ENCODE results near the gene RPA3. TPM values are rescaled to one million over a fixed set of nuclear protein-coding genes. Genes with fewer than 3 reads are reported as not detected.

The RPA3 gene
- total RNA-seq, 1 experiment from 2014 or later: 55.2 TPM

- H3K4me1 ChIP-seq (replicated peaks): peaks cover 9% of the 10 kb centered on the region
- H3K9me3 ChIP-seq (replicated peaks): no peaks in the 10 kb centered on the region
- H3K4me3 ChIP-seq: no peak overlapping the region
- no peaks in the 10 kb centered on the region for H3K27me3 ChIP-seq (replicated peaks)
- DNase-seq (ENCODE audit: low read depth in 1 of 2, low spot score in 2 of 2): no peak
- no peak overlapping the region for H3K27ac ChIP-seq
- H3K36me3 ChIP-seq: no peaks in the 10 kb centered on the region
Measured at GRCh38 chr7:7710469-7710868, 7.9 kb downstream of the RPA3 start.

GRCh38 chr7:7709291-7709690 is 9.1 kb downstream of the RPA3 start:
- no peak overlapping the region for H3K27ac ChIP-seq
- H3K27me3 ChIP-seq (replicated peaks): no peaks in the 10 kb centered on the region
- H3K36me3 ChIP-seq: no peaks in the 10 kb centered on the region
- H3K9me3 ChIP-seq (replicated peaks): no peaks in the 10 kb centered on the region
- H3K4me1 ChIP-seq (replicated peaks): peaks cover 9% of the 10 kb centered on the region
- DNase-seq (ENCODE audit: low read depth in 1 of 2, low spot score in 2 of 2): no peak
- no peak overlapping the region for H3K4me3 ChIP-seq

DNA sequence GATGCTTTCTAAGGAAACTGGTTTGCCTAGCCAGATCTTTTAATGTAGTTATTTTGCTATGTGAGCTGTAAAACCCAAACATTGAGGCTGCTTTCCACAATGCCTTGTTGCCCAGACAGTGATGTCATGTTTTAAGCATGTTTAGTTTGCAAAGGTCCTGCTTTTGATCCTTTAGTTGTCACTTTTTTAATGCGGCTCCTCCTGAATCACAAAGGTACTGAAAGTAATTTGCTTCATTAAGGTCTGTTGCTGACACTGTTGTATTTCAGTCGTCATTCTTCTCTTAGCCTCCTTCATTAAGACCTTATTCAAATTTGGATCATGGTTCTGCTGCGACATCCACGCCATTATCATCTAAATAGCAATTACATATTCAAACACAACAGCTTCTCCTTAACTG is 10.6 kb downstream of the RPA3 start:
- DNase-seq (ENCODE audit: low read depth in 1 of 2, low spot score in 2 of 2): peak in 1 of 2 experiments; percentile 30
- H3K4me1 ChIP-seq (replicated peaks): peaks cover 9% of the 10 kb centered on the region
- H3K9me3 ChIP-seq (replicated peaks): no peaks in the 10 kb centered on the region
- H3K27me3 ChIP-seq (replicated peaks): no peaks in the 10 kb centered on the region
- H3K36me3 ChIP-seq: no peaks in the 10 kb centered on the region
- H3K4me3 ChIP-seq: no peak overlapping the region
- H3K27ac ChIP-seq: no peak overlapping the region

DNA sequence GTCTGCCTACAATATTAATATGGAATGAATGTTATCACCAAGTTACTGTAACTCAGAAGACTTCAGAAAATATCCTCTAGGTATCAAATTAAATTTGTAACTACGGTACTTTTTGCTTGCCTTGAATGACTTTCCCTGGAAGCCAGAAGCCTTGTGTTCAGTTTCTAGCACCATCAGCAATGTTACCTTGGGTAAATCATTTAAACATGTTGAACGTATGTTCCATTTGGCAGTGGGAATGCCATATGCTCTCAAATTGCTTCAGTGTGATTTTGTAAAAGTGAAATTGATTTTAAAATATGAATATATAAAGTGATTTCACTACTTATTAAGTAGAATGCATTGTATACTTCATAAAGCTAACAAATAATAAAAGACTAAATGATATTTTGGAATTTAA is 11.2 kb downstream of the RPA3 start:
- Histone ChIP-seq H3K4me1 (replicated peaks) (peaks cover 9% of the 10 kb centered on the region), H3K36me3 (no peaks in the 10 kb centered on the region), H3K27ac (no peak overlapping the region), H3K27me3 (replicated peaks) (no peaks in the 10 kb centered on the region), H3K9me3 (replicated peaks) (no peaks in the 10 kb centered on the region), H3K4me3 (no peak overlapping the region)
- no peak for DNase-seq (ENCODE audit: low read depth in 1 of 2, low spot score in 2 of 2)

- no peak for DNase-seq (ENCODE audit: low read depth in 1 of 2, low spot score in 2 of 2)
- H3K4me3 ChIP-seq: no peak overlapping the region
- H3K27ac ChIP-seq: no peak overlapping the region
- no peaks in the 10 kb centered on the region for H3K36me3 ChIP-seq
- H3K27me3 ChIP-seq (replicated peaks): no peaks in the 10 kb centered on the region
- peaks cover 9% of the 10 kb centered on the region for H3K4me1 ChIP-seq (replicated peaks)
- H3K9me3 ChIP-seq (replicated peaks): no peaks in the 10 kb centered on the region
Measured at GRCh38 chr7:7706556-7707172, 11.7 kb downstream of the RPA3 start.

DNA sequence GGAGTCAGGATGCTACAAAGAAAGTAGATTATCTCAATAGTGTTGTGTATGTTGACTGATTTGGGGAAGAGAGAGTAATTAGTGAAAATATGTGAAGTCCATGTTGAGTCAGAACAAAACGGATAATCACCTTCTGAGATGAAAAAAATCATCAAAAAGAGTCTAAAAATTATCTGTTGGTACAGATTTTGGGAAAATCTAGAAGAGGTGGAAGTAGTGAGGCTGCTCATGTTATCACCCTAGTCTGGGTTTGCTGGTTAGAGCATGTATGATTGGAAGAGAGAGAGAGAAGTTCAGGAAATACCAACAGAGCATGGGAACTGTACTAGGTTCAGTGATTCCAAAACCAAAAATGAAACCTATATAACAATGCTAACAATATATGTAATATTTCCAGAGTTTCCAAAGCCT is 12.3 kb downstream of the RPA3 start:
- no peaks in the 10 kb centered on the region for H3K36me3 ChIP-seq
- no peak overlapping the region for H3K4me3 ChIP-seq
- DNase-seq (ENCODE audit: low read depth in 1 of 2, low spot score in 2 of 2): no peak
- H3K4me1 ChIP-seq (replicated peaks): peaks cover 9% of the 10 kb centered on the region
- H3K27me3 ChIP-seq (replicated peaks): no peaks in the 10 kb centered on the region
- H3K9me3 ChIP-seq (replicated peaks): no peaks in the 10 kb centered on the region
- no peak overlapping the region for H3K27ac ChIP-seq

DNA sequence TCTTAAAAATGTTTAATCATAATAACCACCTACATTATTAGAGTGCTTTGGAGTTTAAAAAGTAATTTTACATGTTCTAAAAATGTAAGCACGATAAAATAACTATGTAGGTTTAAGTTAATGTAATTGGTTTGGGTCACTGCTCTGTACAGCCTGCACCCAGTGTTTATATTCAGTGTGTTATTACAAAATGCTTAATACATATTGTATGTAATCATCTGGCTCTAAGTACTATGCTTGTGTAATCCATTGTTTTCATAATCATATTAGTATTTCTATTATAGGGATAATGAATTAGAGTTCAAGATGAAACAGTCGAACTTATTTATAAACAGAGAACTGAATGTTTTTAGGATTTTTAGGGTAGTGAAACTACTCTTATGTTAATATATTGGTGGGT is 13.1 kb downstream of the RPA3 start:
- Histone ChIP-seq H3K9me3 (replicated peaks) (no peaks in the 10 kb centered on the region), H3K4me1 (replicated peaks) (peaks cover 9% of the 10 kb centered on the region), H3K4me3 (no peak overlapping the region), H3K27ac (no peak overlapping the region), H3K36me3 (no peaks in the 10 kb centered on the region), H3K27me3 (replicated peaks) (no peaks in the 10 kb centered on the region)
- no peak for DNase-seq (ENCODE audit: low read depth in 1 of 2, low spot score in 2 of 2)

GRCh38 chr7:7704867-7705266 is 13.5 kb downstream of the RPA3 start:
- Histone ChIP-seq H3K4me1 (replicated peaks) (peaks cover 9% of the 10 kb centered on the region), H3K27me3 (replicated peaks) (no peaks in the 10 kb centered on the region), H3K4me3 (no peak overlapping the region), H3K36me3 (no peaks in the 10 kb centered on the region), H3K27ac (no peak overlapping the region), H3K9me3 (replicated peaks) (no peaks in the 10 kb centered on the region)
- DNase-seq (ENCODE audit: low read depth in 1 of 2, low spot score in 2 of 2): no peak

GRCh38 chr7:7703427-7703826 is 15.0 kb downstream of the RPA3 start:
- H3K4me3 ChIP-seq: no peak overlapping the region
- peaks cover 9% of the 10 kb centered on the region for H3K4me1 ChIP-seq (replicated peaks)
- no peak overlapping the region for H3K27ac ChIP-seq
- no peak for DNase-seq (ENCODE audit: low read depth in 1 of 2, low spot score in 2 of 2)
- no peaks in the 10 kb centered on the region for H3K36me3 ChIP-seq
- no peaks in the 10 kb centered on the region for H3K9me3 ChIP-seq (replicated peaks)
- no peaks in the 10 kb centered on the region for H3K27me3 ChIP-seq (replicated peaks)

DNA sequence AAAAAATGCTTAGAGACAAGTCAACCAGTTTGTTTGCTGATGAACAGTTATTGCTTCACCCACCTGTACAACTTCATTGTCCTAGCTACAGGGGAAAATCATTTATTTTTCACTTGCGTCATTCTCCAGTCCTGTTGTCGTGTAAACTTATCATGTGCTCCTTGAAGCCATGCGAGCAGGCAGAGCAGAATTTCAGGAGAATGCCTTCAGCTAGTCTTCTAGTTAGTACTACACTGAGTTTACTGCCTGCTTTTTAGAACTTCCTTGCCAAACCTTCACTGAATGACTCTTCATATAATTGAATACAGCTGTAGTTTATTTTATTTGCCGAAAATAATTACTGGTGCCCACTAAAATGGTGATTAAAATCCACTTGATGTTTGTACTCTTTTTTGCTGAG is 15.6 kb downstream of the RPA3 start:
- DNase-seq (ENCODE audit: low read depth in 1 of 2, low spot score in 2 of 2): no peak

DNA sequence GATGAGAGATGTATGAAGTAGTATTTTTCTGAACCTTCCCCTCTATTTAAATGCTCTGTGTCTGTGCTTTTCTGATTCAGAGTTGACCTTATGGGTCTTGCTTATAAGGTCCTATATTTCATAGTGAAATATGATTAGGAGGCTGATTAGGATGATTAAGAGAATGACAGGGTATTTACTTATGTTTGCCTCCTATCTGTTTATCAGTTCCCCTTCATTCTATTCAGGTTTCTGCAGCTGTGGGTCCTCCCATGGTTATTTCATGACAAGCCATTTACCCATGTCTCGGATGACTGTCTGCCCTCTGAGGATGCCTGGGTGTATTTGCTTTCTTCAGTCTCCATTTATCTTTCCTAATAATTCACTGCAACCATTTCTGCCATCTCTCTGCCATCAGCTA is 16.9 kb downstream of the RPA3 start:
- Histone ChIP-seq H3K4me1 (replicated peaks) (peaks cover 6% of the 10 kb centered on the region), H3K36me3 (no peaks in the 10 kb centered on the region), H3K27ac (no peak overlapping the region), H3K27me3 (replicated peaks) (no peaks in the 10 kb centered on the region), H3K9me3 (replicated peaks) (no peaks in the 10 kb centered on the region), H3K4me3 (no peak overlapping the region)
- no peak for DNase-seq (ENCODE audit: low read depth in 1 of 2, low spot score in 2 of 2)

More for the DNA sequence above, 15.6 kb downstream of the RPA3 start:
- no peak overlapping the region for H3K4me3 ChIP-seq
- no peaks in the 10 kb centered on the region for H3K27me3 ChIP-seq (replicated peaks)
- no peaks in the 10 kb centered on the region for H3K9me3 ChIP-seq (replicated peaks)
- H3K36me3 ChIP-seq: no peaks in the 10 kb centered on the region
- no peak overlapping the region for H3K27ac ChIP-seq
- H3K4me1 ChIP-seq (replicated peaks): peaks cover 7% of the 10 kb centered on the region

GRCh38 chr7:7699970-7700369 is 18.4 kb downstream of the RPA3 start:
- no peak for DNase-seq (ENCODE audit: low read depth in 1 of 2, low spot score in 2 of 2)
- H3K36me3 ChIP-seq: no peaks in the 10 kb centered on the region
- H3K27ac ChIP-seq: no peak overlapping the region
- no peaks in the 10 kb centered on the region for H3K9me3 ChIP-seq (replicated peaks)
- H3K4me3 ChIP-seq: no peak overlapping the region
- peaks cover 16% of the 10 kb centered on the region for H3K4me1 ChIP-seq (replicated peaks)
- H3K27me3 ChIP-seq (replicated peaks): no peaks in the 10 kb centered on the region

- Histone ChIP-seq H3K4me1 (replicated peaks) (peaks cover 22% of the 10 kb centered on the region), H3K27ac (no peak overlapping the region), H3K27me3 (replicated peaks) (no peaks in the 10 kb centered on the region), H3K9me3 (replicated peaks) (no peaks in the 10 kb centered on the region), H3K36me3 (no peaks in the 10 kb centered on the region), H3K4me3 (no peak overlapping the region)
- DNase-seq (ENCODE audit: low read depth in 1 of 2, low spot score in 2 of 2): no peak
Measured at GRCh38 chr7:7699380-7699779, 19.0 kb downstream of the RPA3 start.

DNA sequence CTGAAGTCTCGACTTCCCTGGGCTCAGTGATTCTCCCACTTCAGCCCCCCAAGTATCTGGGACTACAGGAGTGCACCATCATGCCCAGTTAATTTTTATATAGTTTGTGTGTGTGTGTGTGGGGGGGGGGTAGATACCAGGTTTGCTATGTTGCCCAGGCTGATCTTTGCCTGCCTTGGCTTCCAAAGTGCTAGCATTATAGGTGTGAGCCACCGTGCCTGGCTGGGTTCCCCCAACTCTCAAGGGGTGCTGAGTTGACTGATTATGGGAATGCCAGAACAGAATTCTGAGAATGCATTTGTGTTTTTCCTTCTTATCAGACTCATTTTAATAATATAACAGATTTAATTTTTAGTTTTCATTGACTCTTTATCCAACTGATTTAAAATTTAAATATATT is 19.5 kb downstream of the RPA3 start:
- Histone ChIP-seq H3K27ac (no peak overlapping the region), H3K9me3 (replicated peaks) (no peaks in the 10 kb centered on the region), H3K27me3 (replicated peaks) (no peaks in the 10 kb centered on the region), H3K4me1 (replicated peaks) (peaks cover 25% of the 10 kb centered on the region), H3K36me3 (no peaks in the 10 kb centered on the region), H3K4me3 (no peak overlapping the region)
- no peak for DNase-seq (ENCODE audit: low read depth in 1 of 2, low spot score in 2 of 2)

- peaks cover 30% of the 10 kb centered on the region for H3K4me1 ChIP-seq (replicated peaks)
- H3K27ac ChIP-seq: peak overlapping the region; percentile 20; the same call in 1 of the 2 replicates
- H3K9me3 ChIP-seq (replicated peaks): no peaks in the 10 kb centered on the region
- H3K36me3 ChIP-seq: no peaks in the 10 kb centered on the region
- no peaks in the 10 kb centered on the region for H3K27me3 ChIP-seq (replicated peaks)
- H3K4me3 ChIP-seq: no peak overlapping the region
- DNase-seq (ENCODE audit: low read depth in 1 of 2, low spot score in 2 of 2): peak in 1 of 2 experiments; percentile 34
Measured at GRCh38 chr7:7696458-7697119, 21.8 kb downstream of the RPA3 start.

Measured in SJSA1 (cell line).